ENCODE results near the gene SLC6A17.

GRCh38 chr1:110114173-110114572 is 36.1 kb upstream of the SLC6A17 start:
- no peak for TF ChIP-seq EZH2 (IDR thresholded peaks at IDR 0.05; ENCODE audit: insufficient read depth, poor library complexity, severe bottlenecking)
- no peak for TF ChIP-seq EZH2phosphoT487 (IDR thresholded peaks at IDR 0.05; ENCODE audit: insufficient read depth, low read depth)
